Liver (tissue), 9 donors: ENCODE results near the gene RASSF1. TPM values are rescaled to one million over a fixed set of nuclear protein-coding genes. Genes with fewer than 3 reads are reported as not detected.

Experiments
- DNase-seq: peaks from one replicate; pipeline ENCODE4 v3.0.0-alpha.2; 2017; ENCODE audit warnings: low spot score
- H3K27ac ChIP-seq, 2 donors: one replicate each; pipeline ENCODE4 v1.7.0; 2013; ENCODE audit warnings: inconsistent platforms in 2 of 2, low read length in 2 of 2, control low read depth in 1 of 2, low read depth in 1 of 2, mild to moderate bottlenecking in 1 of 2
- H3K27me3 ChIP-seq, 4 donors: one replicate each; pipeline versions ENCODE4 v1.6.1 to v1.7.0; 2013; ENCODE audit warnings: low read length in 3 of 4, inconsistent platforms in 1 of 4, mild to moderate bottlenecking in 1 of 4, moderate library complexity in 1 of 4; ENCODE audit not compliant: control insufficient read depth in 4 of 4, insufficient read depth in 4 of 4
- H3K36me3 ChIP-seq, 4 donors: one replicate each; pipeline versions ENCODE4 v1.6.1 to v1.7.0; 2013; ENCODE audit warnings: low read length in 3 of 4, mild to moderate bottlenecking in 3 of 4, low read depth in 1 of 4, moderate library complexity in 1 of 4; ENCODE audit not compliant: control insufficient read depth in 4 of 4, insufficient read depth in 3 of 4
- H3K4me1 ChIP-seq, 4 donors: one replicate each; pipeline versions ENCODE4 v1.6.1 to v1.7.0; 2013; ENCODE audit warnings: low read length in 3 of 4, mild to moderate bottlenecking in 3 of 4, moderate library complexity in 1 of 4; ENCODE audit not compliant: control insufficient read depth in 4 of 4, insufficient read depth in 4 of 4
- H3K4me3 ChIP-seq, 3 donors: one replicate each; pipeline versions ENCODE4 v1.6.1 to v1.7.0; 2013; ENCODE audit warnings: low read length in 3 of 3, control low read depth in 1 of 3, low read depth in 1 of 3, mild to moderate bottlenecking in 1 of 3
- H3K9ac ChIP-seq, 2 donors: one replicate each; pipeline ENCODE4 v1.7.0; 2013; ENCODE audit warnings: low read length in 2 of 2, mild to moderate bottlenecking in 2 of 2, moderate library complexity in 2 of 2, control low read depth in 1 of 2, low read depth in 1 of 2
- H3K9me3 ChIP-seq, 4 donors: one replicate each; pipeline versions ENCODE4 v1.6.1 to v1.7.0; 2013; ENCODE audit warnings: low read length in 3 of 4; ENCODE audit not compliant: control insufficient read depth in 4 of 4
- ATF3 ChIP-seq: IDR thresholded peaks from 2 replicates; pipeline ENCODE4 v1.6.1; 2016; ENCODE audit warnings: antibody characterized with exemption
- CTCF ChIP-seq: fragments of 150-350 bp; IDR thresholded peaks from 2 replicates; pipeline ENCODE4 v1.5.1; 2017; ENCODE audit warnings: improper control_type of control experiment, low read depth, low read length; ENCODE audit not compliant: missing input control
- EGR1 ChIP-seq, 2 donors: IDR thresholded peaks; 2 replicates each; pipeline ENCODE4 v1.6.1; 2016 to 2018; ENCODE audit warnings: antibody characterized with exemption in 2 of 2, low read depth in 2 of 2
- FOXA1 ChIP-seq: IDR thresholded peaks from 2 replicates; pipeline ENCODE4 v1.6.1; 2016; ENCODE audit warnings: antibody characterized with exemption
- FOXA2 ChIP-seq: IDR thresholded peaks from 2 replicates; pipeline ENCODE4 v1.6.1; 2016; ENCODE audit warnings: antibody characterized with exemption
- GABPA ChIP-seq, 2 donors: IDR thresholded peaks in 1 of 2; conservative IDR thresholded peaks in 1 of 2; 2 replicates each; pipeline ENCODE4 v1.6.1; 2016; ENCODE audit warnings: antibody characterized with exemption in 2 of 2, mild to moderate bottlenecking in 1 of 2, moderate library complexity in 1 of 2
- HNF4A ChIP-seq, 2 donors: conservative IDR thresholded peaks; 2 replicates each; pipeline ENCODE4 v1.6.1; 2016; ENCODE audit warnings: antibody characterized with exemption in 2 of 2, mild to moderate bottlenecking in 2 of 2
- HNF4G ChIP-seq: IDR thresholded peaks from 2 replicates; pipeline ENCODE4 v1.6.1; 2016; ENCODE audit warnings: antibody characterized with exemption
- JUND ChIP-seq, 2 donors: IDR thresholded peaks; 2 replicates each; pipeline ENCODE4 v1.6.1; 2016; ENCODE audit warnings: antibody characterized with exemption in 2 of 2
- MAX ChIP-seq: IDR thresholded peaks from 2 replicates; pipeline ENCODE4 v1.6.1; 2016; ENCODE audit warnings: antibody characterized with exemption
- NR2F2 ChIP-seq: IDR thresholded peaks from 2 replicates; pipeline ENCODE4 v1.6.1; 2016; ENCODE audit warnings: antibody characterized with exemption
- RAD21 ChIP-seq, 2 donors: IDR thresholded peaks; 2 replicates each; pipeline ENCODE4 v1.6.1; 2016; ENCODE audit warnings: antibody characterized with exemption in 2 of 2, mild to moderate bottlenecking in 2 of 2
- REST ChIP-seq: IDR thresholded peaks from 2 replicates; pipeline ENCODE4 v1.6.1; 2016; ENCODE audit warnings: antibody characterized with exemption, mild to moderate bottlenecking
- RXRA ChIP-seq, 2 donors: IDR thresholded peaks; 2 replicates each; pipeline ENCODE4 v1.6.1; 2017 to 2018; ENCODE audit warnings: antibody characterized with exemption in 2 of 2, mild to moderate bottlenecking in 1 of 2
- SP1 ChIP-seq: IDR thresholded peaks from 2 replicates; pipeline ENCODE4 v1.6.1; 2018; ENCODE audit warnings: antibody characterized with exemption, mild to moderate bottlenecking
- TAF1 ChIP-seq: conservative IDR thresholded peaks from 2 replicates; pipeline ENCODE4 v1.6.1; 2016; ENCODE audit warnings: antibody characterized with exemption, mild to moderate bottlenecking
- YY1 ChIP-seq: IDR thresholded peaks from 2 replicates; pipeline ENCODE4 v1.6.1; 2016; ENCODE audit warnings: antibody characterized with exemption, mild to moderate bottlenecking
- ZBTB33 ChIP-seq: IDR thresholded peaks from 2 replicates; pipeline ENCODE4 v1.6.1; 2016; ENCODE audit warnings: antibody characterized with exemption
- WGBS: extraction: QIAGEN DNeasy Blood & Tissue Kit; methylation state at CpG from one replicate; pipeline ENCODE4 v1.1.7; 2013; 5-methylcytosine and 5-hydroxymethylcytosine counted together
- polyA plus RNA-seq, 2 donors: library from polyadenylated mRNA; stranded (reverse) in 1 of 2; unstranded in 1 of 2; fragments of 200-250 nt in 1 of 2; fragments of >200 nt in 1 of 2; fragmentation: Nextera tagmentation in 1 of 2; extraction: Ambion mirVana in 1 of 2; gene quantifications; one replicate each; pipeline versions ENCODE4 v1.2.1 to v1.2.3, GENCODE V29; 2013 to 2015
- total RNA-seq, 2 donors: library from RNA; depleted of rRNA; stranded (reverse); fragments of >200 nt; gene quantifications; one replicate each; pipeline ENCODE4 v1.2.3, GENCODE V29; 2014
- donor health status: healthy.
- donor health status: healthy.
- donor health status: healthy.
- donor health status: healthy.
- donor health status: healthy.

RASSF1 gene
- total and polyA plus RNA-seq, 4 donors = 6.5 to 13.2 (median 11.2) TPM

- Histone ChIP-seq H3K4me1 (peaks cover 10 to 40% (median 28%) of the 10 kb centered on the region in 4 donors), H3K27me3 (no peaks in the 10 kb centered on the region), H3K9me3 (no peaks in the 10 kb centered on the region), H3K4me3 (no peak overlapping the region), H3K27ac (no peak overlapping the region), H3K9ac (no peak overlapping the region), H3K36me3 (peaks cover 2 to 7% (median 2%) of the 10 kb centered on the region in 4 donors)
- no peak for DNase-seq
- TF ChIP-seq JUND (IDR thresholded peaks at IDR 0.05) = no peak
- peak; percentile 16 to 22 for TF ChIP-seq HNF4A (conservative IDR thresholded peaks at IDR 0.05)
- 91% methylated on average over 22 of the region's 22 CpGs for WGBS
Measured at GRCh38 chr3:50294492-50295403, 45.9 kb downstream of the RASSF1 start.

GRCh38 chr3:50294089-50294488 is 46.5 kb downstream of the RASSF1 start:
- Histone ChIP-seq H3K9ac (no peak overlapping the region), H3K27me3 (no peaks in the 10 kb centered on the region), H3K27ac (no peak overlapping the region), H3K4me3 (no peak overlapping the region), H3K36me3 (peaks cover 2 to 13% (median 6%) of the 10 kb centered on the region in 4 donors), H3K4me1 (peaks cover 10 to 39% (median 27%) of the 10 kb centered on the region in 4 donors), H3K9me3 (no peaks in the 10 kb centered on the region)
- no peak for TF ChIP-seq REST
- TF ChIP-seq FOXA2 = no peak
- TF ChIP-seq TAF1 = no peak
- TF ChIP-seq EGR1 (IDR thresholded peaks at IDR 0.05; ENCODE audit: low read depth in 2 of 2) = no peak
- no peak for TF ChIP-seq RXRA (IDR thresholded peaks at IDR 0.05)
- TF ChIP-seq SP1 = no peak
- no peak for TF ChIP-seq HNF4G
- no peak for TF ChIP-seq NR2F2
- no peak for TF ChIP-seq HNF4A (conservative IDR thresholded peaks at IDR 0.05)
- TF ChIP-seq ZBTB33 = no peak
- TF ChIP-seq CTCF = no peak
- no peak for TF ChIP-seq MAX
- no peak for TF ChIP-seq YY1
- no peak for TF ChIP-seq ATF3
- TF ChIP-seq GABPA (IDR thresholded peaks at IDR 0.05 in 1 of 2, conservative IDR thresholded peaks at IDR 0.05 in 1 of 2) = no peak
- TF ChIP-seq JUND (IDR thresholded peaks at IDR 0.05) = no peak
- TF ChIP-seq RAD21 (IDR thresholded peaks at IDR 0.05) = no peak
- no peak for TF ChIP-seq FOXA1
- WGBS = 92% methylated on average over 4 of the region's 4 CpGs
- no peak for DNase-seq
